HG03139 (cell line): ENCODE data around the gene ABO.
"Not testable (repeated sequence)": the region's sequence is repeated elsewhere in the genome, so short reads cannot be mapped to it uniquely, and the experiment has no call there.

Experiments used
- ATAC-seq: cut with Tn5 transposase; IDR thresholded peaks from one replicate; pipeline ENCODE4 v1.9.1; 2021; ENCODE audit not compliant: unreplicated experiment

ABO gene

DNA sequence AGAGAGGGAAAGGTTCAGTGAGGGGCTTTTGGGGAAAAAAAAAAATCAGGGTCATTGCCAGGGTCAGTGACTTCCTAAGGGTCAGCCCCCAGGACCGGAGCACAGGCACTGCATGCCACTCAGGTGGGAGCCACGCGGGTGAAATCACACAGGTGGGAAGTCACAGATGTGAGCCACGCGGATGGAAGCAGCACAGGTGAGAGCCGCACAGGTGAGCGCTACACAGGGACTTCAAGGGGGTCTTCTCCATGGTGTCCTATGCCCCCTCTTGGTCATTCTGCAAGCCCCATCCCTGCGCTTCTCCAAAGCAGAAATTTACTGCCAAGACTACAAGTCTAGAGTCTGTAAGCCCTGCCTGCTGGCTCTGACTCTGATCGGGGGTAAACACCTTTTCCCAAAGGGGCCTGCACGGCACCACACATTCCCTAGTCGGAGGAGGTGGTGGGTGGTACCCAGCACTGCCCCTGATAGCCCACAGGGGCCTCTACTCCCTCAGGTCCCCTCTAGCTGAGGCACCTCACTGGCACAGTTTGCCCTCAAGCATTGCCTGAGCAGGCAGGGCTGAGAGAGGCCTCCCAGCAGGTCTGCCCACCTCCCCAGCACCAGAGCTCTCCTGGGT is 47.6 kb downstream of the ABO start:
- no peak for ATAC-seq

DNA sequence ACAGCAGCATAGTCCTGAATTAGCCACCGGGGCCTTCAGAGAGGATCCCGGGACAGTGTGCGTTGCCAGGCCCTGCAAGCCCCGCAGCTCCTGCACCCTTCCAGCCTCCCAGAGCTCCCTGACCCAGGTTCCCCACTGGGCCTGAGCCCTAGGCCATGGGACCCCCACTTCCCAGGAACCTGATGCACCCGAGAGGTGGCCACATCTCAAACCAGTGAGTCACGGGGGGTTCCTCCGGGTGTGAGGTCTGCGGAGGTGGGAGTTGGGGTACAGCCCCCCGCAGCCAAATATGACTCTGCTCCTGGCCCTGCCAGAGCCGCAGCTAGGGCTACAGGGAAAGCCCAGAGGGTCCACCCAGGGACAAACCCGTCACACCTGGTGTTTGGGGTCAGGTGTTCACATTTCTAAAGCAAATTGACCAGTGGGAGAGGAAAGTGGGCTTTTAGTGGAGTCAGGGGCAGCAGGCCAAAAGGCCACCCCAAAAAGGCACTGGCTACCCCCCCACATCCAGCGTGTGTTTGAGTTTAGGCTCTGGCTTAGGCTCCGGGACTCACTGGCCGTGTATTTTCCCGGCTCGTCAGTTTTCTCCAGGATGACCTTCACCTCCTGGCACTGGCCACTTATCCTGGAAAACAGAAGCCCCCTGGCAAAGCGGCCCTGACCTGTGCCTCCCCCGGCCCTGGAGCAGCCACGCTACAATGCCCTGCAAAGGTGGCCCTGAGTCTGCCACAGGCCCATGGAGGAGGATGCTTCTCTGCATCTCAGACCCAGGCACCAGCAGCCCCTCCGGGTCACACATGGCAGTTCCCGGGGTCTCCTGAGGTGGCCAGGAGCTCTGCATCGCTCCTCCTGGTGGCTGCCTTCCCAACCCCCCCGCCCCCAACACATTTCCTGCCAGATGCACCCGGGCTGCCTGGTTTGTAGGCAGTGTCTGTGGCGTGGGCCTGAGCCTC is 48.5 kb downstream of the ABO start:
- ATAC-seq = no peak

DNA sequence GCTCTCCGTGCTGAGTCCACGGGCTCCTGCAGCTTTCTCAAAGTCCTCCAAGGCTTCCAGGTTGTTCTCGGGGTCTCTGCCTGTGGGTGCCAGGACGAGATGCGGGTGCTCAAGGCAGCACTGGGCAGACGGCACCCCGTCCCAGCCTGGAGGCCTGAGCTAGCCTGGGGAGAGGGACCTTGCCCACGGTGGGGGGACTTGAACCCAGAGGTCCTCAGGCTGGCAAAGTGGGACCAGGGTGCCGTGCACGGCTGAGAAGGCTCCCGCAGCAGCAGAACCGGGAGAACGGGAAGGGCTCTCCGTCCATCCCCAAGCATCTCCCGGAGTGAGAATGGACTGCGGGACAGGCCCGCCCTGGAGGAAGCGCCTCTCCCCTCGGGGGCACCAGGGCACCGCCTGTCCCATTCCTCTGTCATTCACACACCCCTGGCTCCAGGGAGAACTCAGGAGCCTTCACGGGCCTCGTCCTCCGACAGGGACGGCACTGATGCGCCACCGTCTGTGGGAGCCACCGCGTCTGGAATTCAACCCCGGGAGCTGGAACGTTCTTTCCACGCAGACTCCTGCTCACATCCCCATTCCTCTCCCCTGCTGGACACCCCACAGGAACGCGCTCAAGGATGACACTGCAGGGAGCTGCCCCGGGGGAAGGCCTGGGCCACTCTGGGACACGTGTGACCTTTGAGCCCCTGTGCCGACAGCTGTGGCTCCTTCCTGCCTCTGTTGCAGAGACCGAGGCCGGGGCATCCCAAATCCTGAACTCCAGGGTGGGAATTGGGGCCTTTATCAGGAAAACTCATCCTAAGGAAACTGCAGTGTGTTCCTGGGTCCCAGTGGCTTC is 49.6 kb downstream of the ABO start:
- no peak for ATAC-seq

DNA sequence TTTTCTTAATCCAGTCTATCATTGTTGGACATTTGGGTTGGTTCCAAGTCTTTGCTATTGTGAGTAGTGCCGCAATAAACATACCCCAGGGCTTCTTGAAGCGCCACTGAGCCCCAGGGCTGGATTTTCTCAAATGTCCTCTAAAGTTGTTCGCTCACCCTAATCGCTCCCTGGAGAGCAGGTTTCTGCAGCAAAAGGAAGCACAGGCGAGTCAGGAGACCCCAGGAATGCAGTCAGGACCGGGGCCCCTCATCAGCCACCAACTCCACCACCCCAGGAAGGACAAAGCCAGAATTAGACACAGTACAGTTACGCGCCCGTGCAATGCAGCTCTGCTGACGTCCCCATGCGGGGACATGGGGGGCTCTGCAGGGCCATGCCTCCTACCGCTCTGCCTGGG is 50.2 kb downstream of the ABO start:
- no peak for ATAC-seq

DNA sequence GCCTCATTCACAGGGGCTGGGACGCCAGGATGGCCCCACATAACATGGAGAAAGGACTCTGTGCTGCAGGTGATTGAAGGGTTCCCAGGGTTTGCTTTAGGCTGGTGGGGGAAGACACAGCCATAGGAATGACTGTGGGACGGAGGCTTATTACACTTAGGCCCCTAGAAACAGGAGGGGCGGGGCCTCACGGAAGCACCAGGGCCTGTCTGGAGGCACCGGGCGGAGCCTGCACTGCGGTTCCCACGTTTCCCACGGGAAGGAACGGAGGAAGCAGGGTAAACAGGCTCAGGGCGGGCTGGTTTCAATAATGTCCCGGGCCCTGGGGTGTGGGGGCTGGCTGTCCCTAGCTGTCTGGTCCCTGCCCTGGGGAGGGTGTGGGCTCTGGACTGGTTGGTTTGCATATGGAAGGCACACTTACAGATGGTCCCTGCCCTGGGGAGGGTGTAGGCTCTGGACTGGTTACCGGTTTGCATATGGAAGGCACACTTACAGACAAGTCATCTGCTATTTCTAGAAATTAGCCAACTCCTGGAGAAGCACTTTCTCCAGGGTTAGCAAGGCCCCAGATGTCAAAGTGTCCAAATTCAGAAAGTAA is 51.7 kb downstream of the ABO start:
- not testable (repeated sequence) for ATAC-seq

DNA sequence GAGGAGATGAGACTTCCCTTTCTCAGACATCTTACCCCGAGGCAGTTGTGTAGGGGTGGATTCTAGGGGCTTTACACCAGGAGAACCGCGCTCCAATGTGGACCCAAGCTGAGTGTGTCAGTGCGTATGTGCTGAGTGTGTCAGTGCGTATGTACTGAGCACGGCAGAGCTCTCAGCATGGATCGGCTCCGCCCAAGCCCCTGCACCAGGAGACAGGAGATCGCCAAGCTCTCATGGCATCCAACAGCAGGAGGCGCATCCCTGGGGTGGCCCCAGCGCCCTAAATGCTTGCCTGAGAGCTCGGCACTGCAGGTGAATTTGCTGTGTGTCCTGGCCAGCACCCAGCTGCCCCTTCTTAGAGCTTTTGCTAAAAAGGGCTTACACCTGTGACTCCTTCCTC is 53.0 kb downstream of the ABO start:
- ATAC-seq = not testable (repeated sequence)

DNA sequence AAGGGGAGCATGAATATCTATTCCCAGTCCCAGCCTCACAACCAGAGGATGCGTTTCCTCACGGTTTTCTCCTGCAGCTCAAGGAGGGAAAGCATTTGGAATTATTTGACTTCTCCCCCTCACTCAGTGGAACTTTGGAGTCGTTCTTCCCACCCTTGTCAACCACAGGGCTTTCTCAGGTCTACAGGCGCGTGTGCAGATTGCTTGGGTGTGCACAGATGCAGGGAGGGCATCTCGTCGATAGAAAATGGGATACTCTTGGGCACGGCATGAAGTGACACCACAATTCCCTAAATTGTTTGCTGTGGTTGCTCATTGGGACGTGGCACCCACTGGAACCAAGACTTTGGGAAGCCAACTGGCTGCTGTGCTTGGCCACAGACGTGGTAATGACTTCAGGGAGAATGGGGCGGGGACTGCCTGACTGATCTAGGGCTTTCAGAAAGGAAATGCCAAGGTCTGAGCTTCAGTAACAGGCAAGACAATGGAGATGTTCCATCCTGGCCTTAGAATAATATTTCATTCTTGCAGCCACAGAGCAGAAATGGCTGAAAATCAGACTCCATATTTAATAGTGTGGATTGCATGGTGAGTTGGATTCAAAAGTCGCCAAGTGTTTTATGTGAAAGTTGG is 53.7 kb downstream of the ABO start:
- no peak for ATAC-seq

DNA sequence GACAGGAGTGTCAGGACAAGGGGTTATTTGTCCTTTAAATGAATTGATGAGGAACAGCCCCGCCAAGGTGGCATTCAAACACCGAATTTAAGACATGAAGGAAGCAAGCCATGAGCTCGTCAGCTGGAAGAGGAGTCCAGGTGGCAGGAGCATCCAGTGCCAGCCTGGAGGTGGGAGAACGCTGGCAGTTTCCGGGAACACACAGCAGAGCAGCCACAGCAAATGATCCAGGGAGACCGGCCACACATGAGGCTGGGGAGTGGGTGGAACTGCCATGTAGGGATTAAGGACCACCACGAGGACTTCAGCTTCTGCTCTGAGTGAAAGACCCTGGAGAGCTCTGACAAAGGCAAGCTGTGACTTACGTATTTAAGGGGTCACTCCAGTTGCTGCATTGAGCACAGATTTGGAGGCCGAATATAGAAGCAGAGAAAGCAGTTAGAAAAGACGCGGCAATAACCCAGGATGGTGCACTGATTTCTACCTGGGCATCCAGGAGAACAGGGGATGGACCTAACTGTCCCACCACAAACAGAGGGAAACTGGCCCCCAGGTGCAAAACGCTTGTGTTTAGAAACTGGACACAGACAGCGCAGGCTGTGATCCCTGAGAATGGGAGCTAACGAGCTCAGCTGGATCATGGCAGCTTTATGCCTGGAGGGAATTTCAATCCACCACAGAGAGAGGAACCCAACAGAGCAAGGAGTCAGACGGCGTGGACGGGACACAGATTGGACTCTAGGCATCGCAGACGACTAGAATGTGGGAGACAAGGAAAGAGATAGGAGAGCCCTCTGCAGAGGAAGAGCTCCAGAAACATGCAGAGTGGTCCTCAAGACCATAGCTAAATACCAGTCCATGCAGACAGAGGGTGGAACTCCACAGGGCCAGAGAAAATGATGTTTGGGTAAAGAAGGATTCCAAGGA is 56.7 kb downstream of the ABO start:
- not testable (repeated sequence) for ATAC-seq

DNA sequence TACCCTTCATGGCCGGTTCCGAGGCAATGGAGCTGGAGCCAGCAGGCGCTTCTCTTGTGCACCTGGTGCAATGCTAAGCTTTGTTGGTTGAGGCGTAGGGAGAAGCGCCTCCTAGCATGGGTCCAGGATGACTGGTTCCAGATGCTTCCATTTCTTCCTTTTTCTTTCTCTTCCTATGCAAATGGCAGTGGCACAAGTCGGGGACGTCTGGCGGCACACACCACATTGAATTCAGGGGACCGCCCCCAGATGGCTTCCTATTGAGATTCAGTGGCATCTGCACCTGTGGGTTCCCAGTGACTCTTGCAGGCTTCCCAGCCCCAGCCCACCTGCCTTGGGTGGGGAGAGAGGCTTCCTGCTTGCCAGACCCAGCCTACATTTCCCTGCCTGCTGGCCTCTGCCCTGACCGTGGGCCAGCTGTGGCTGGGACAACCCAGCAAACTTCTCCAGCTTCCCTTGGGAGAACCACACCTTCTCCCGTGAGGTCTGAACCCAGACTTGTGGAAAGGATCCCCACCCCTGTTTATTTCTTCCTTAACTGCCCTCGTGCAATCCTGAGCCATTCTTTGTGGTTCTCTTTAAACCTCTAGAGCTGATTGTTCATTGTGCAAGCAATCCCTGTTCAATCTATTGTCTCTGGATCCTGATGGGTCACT is 57.5 kb downstream of the ABO start:
- ATAC-seq = not testable (repeated sequence)

DNA sequence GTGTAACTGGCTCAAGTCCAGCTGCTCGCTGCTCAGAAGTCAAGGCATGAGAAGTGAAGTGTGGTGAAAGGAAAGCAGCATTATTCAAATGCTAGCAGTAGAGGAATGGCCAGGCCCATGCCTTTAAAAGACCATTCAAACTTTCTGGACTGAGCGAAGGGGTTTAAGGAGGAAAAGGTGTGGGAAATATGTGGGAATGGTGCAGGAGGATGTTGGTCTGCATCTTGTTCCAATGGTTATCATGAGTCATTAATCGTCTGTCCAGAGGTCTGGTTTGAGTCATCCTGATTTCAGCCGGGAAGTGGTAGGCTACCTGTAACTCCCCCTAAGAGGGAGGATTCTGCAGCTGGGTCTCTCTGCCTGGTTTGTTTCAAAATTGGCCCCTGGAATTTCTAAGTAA is 60.7 kb downstream of the ABO start:
- not testable (repeated sequence) for ATAC-seq

DNA sequence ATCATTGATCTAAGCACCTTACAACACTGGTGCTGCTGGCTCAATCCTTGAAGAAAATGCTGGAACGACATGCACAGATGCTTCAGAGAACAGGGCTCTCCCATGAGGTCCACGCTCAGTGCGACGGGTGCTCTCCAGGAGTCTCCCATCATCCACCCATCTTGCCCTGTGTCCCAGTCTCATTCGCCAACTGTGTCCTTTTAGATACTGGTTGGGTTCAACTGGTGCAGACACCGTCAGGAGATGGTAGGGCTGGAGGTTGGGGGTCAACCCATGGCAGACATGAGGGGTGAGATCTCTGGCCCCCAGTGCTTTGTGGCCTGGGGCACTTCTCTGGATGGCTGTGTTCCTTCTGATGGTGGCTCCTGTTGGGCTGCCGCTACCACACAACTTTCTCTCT is 64.4 kb downstream of the ABO start:
- ATAC-seq = no peak

DNA sequence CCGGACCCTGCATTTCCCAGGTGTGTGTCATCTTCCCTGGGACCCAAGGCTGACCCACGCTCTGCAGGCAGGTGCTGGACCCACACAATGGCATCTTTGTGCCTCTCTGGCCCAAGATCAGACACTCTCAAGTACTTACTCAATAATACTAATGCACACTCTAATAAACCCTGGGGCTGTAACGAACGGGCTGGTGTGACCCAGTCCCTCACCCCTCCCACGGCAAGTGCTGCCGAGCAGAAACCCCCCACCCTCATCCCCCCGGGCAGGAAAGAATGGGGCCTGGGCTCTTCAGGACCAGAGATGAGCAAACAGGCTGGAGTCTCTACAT is 64.8 kb downstream of the ABO start:
- ATAC-seq = no peak

DNA sequence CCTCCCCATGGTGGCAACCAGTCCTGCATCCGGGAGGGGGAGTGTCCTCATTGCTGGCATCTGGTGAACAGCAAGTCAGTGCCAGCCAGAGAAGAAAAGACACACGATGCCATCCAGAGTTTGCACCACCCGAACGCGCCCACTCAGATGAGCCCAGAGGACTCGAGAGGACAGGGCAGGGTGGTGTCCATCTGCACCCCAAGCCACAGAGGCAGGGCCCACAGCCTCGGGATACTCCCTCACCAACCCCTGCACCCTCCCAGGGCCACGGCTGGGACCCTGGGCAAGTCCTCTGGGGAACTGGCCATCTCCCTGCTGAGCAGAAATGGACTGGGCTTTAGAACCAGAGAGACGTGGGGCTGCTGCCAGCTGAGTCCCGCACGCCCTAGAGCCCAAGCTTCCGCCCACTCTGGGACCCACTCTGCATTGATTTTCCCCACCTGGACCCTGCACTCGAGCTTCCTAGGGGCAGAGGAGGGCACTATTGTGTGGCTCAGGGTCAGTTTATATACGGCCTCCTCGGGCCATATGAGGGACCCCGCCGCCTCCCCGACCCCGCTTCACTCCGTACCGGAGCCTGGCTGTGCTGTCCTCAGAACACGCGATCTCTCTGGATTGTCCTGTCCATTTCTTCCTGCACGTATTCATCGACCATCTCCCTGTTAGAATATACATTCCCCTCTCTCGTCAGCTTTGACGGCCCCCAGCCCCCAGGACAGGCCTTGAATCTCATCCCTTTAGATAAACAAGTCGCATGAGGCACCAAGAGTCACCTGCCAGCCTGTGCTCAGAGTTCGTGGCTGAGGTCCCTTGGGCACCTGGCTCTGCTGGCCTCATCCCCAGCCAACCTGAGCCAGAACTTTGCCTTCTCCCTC is 65.4 kb downstream of the ABO start:
- not testable (repeated sequence) for ATAC-seq

DNA sequence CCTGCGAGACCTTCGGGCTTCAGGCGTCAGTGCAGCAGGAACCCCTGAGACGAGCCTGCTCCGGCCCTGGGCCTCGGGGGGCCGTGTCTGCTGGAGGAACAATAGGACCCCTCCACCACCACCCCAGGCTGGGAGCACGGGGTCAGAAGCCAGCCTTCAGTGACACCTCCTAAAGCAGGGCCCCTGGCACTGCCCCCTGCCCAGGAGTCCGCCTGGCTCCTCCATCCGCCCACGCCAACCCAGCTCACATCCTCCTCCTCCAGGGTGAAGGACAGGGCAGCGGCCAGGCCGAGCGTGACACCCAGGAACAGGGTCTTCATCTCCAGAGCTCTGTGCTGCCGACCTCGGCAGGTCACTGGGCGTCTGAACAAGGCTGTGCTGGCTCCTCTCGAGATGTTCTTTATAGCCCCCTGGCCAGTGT is 66.1 kb downstream of the ABO start, which contains the start of gene OBP2B:
Gene OBP2B, minus strand, starts transcription at position 371 of the 421 bp plus-strand sequence. Its CDS starts 51 bp downstream, at position 320.
- ATAC-seq = not testable (repeated sequence)

DNA sequence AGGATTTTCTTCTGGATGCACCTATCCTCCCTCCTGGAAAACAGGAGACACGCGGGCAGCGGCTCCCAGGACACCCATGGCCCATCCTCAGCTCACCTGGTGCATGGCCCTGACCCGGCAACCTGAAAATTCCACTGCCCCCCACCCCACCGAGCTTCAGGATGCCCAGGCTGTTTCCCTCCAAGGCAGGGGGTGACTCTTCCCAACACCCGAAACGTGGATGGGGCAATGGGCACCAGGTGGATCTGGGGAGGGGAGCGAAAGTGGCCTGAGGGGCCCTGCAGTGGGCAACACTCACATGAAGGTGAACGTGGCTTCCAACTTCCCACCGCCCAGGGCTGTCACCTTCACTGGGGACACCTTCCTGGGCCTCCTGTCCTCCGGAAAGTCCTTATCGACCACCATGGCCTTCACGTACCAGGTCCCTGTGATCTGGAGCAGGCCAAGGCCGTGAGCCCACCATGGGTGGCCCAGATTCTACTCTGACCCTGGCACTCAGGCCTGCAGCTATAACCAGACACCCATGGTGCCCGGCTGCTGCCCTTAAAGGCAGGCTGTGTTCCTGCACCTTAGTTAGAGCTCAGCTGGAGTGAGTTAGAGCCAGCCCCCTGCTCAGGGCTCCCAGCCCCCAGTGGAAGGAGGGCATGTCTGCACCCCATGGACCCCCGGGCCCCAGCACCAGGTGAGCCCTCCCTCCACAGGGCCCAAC is 66.7 kb downstream of the ABO start:
- ATAC-seq = not testable (repeated sequence)

DNA sequence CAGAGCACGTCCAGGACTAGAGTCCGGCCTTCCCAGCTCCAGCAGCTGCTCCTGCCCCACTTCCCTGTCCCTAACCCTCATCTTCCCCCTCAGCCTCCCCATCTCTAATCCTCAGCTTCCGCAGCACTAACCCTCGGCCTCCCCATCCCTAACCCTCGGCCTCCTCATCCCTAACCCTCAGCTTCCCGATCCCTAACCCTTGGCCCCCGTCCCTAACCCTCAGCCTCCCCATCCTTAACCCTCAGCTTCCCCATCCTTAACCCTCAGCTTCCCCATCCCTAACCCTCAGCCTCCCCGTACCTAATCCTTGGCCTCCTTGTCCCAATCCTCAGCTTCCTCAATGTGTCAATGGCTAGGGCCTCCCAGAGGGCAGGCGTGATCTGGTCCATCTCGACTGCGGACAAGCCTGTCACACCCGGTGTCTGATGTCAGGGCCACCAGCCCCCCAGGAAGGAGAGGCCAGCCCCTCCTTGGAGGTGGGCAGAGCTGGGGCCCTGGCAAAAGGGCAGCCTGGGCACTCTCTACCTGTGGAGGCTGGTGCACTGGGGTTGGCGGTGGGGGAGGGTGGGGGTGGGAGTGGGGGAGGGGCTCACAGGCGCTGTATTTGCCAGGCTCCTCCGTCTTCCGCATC is 67.3 kb downstream of the ABO start:
- no peak for ATAC-seq

DNA sequence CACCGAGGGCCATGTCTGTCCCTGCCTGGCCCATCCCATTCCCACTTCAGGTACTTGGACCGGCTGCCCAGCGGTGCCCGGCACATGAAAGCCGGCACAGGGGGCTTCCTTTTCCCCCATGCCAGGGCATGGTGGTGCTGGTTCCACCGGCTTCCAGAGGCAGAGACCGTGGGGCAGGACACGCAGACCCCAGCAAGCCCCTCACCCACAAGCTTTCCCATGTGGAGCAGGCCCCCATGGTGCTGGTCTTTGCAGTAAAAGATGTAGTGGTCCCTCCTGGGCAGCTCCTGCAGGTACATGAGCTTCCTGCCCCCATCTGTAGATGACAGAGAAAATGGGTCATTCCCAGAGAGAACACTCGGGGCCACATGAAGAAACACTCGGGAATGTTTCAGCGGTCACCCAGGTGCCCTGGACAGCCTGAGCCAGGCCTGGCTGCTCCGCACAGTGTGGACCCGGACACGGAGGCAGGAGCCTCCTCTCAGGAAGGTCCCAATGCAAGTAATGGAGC is 67.9 kb downstream of the ABO start:
- no peak for ATAC-seq
